Fibroblast of skin of back (primary cell): ENCODE measurements around the gene MMP27. TPM values are rescaled to one million over a fixed set of nuclear protein-coding genes. Genes with fewer than 3 reads are reported as not detected.
"Not testable (repeated sequence)": the region's sequence is repeated elsewhere in the genome, so short reads cannot be mapped to it uniquely, and the experiment has no call there.

Experiments used
- DNase-seq: peaks from one replicate; pipeline ENCODE4 v3.0.0-alpha.2; 2013
- polyA plus RNA-seq, 2 experiments: library from polyadenylated mRNA; unstranded; fragments of 120-200 nt; gene quantifications; one replicate each; pipeline ENCODE4 v1.2.1, GENCODE V29; 2013; ENCODE audit not compliant: insufficient read length in 2 of 2

MMP27 gene, protein sequence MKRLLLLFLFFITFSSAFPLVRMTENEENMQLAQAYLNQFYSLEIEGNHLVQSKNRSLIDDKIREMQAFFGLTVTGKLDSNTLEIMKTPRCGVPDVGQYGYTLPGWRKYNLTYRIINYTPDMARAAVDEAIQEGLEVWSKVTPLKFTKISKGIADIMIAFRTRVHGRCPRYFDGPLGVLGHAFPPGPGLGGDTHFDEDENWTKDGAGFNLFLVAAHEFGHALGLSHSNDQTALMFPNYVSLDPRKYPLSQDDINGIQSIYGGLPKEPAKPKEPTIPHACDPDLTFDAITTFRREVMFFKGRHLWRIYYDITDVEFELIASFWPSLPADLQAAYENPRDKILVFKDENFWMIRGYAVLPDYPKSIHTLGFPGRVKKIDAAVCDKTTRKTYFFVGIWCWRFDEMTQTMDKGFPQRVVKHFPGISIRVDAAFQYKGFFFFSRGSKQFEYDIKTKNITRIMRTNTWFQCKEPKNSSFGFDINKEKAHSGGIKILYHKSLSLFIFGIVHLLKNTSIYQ
- polyA plus RNA-seq (2013, experiment 1 of 2; ENCODE audit: insufficient read length) = not detected
- polyA plus RNA-seq (2013, experiment 2 of 2; ENCODE audit: insufficient read length) = not detected

DNA sequence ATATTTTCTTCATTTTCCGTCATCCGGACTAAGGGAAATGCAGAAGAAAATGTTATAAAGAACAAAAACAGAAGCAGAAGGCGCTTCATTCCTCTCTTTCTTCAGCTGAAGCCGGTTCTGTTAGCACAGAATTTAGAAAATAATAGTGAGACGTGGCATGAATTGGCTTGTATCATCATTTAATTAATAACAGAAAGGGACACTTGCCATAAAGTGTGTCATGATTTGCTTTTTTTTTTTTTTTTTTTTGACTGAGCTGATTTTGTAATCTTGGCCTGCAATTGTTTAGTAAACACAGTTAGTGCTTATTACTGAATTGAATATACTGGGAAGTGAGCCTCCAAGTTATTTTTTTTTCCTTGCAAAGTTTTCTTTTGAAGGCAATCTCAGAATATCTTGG is at the start of gene MMP27:
MMP27 (minus strand) TSS at position 144 of the 400 bp plus-strand sequence; CDS start at position 89, 55 bp downstream.
- DNase-seq = no peak

DNA sequence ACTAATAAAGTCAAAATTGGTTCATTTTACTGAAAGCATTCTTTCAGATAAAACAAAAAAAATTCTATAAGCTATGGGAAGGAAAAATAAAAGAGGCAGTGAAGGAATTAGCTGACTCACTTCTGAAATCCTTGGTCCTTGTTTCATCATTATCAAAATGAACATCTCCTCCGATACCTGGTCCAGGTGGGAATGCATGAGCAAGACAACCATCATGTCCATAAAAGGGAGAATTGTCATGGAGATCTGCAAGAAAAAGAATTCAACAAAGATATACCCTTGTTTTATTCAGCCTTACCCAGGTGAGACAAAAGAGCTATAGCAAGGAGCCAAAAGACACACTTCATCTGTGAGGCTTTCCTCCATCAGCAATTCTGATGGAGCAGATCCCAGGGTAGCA is 47.7 kb upstream of the MMP27 start:
- no peak for DNase-seq

DNA sequence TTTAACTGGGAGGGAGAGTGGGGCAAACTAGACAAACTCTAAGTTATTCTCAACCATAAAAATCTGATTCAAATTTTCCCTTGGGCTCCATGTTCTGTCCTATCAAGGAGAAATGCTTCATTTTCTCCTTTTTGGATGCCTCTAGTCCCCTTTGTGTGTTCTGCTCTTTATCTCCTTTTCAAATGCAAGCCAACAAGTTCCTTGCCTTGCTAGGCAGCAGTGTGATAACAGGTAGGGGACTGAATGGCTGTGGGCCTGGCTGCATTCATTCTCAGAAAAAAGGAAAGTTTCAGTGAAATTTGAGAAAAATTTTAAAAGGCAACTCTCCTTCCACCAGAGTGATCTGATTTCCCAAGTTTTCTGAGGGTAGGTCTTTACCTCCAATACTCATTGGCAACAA is 46.1 kb upstream of the MMP27 start:
- DNase-seq = no peak

DNA sequence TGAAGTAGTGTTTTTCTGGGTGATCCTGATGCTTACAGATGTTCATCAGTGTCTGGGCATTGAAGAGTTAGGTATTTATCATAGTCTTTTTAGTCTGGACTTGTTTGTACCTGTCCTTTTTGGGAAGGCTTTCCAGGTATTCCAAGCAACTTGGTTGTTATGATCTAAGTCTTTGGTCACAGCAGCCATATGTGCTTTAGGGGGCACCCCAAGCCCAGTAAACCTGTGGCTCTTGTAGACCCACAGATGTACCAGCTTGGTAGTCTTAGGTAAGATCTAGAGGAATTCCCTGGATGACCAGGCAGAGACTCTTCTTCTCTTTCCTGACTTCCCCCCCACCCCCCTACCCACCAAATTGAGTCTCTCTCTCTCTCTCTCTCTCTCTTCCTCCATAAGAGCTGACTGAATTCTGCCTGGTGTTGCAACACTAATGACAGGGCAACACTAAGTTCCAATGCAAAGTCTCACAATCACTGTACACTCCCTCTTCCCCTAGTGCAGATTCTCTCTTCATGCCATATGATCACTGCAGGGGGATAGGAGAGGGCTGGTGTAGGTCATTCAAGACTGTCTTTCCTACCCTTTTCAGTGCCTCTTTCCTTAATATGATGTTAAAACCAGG is 43.6 kb upstream of the MMP27 start:
- DNase-seq = no peak

DNA sequence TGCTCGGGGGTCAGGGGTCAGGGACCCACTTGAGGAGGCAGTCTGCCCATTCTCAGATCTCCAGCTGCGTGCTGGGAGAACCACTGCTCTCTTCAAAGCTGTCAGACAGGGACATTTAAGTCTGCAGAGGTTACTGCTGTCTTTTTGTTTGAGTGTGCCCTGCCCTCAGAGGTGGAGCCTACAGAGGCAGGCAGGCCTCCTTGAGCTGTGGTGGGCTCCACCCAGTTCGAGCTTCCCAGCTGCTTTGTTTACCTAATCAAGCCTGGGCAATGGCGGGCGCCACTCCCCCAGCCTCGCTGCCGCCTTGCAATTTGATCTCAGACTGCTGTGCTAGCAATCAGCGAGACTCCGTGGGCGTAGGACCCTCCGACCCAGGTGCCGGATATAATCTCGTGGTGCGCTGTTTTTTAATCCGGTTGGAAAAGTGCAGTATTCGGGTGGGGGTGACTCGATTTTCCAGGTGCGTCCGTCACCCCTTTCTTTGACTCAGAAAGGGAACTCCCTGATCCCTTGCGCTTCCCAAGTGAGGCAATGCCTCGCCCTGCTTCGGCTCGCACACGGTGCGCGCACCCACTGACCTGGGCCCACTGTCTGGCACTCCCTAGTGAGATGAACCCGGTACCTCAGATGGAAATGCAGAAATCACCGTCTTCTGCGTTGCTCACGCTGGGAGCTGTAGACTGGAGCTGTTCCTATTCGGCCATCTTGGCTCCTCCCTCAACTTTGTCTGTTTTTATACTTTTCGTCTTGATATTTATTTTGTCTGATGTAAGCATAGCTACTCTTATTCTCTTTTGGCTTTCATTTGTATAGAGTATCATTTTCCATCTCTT is 41.4 kb upstream of the MMP27 start:
- DNase-seq = not testable (repeated sequence)

DNA sequence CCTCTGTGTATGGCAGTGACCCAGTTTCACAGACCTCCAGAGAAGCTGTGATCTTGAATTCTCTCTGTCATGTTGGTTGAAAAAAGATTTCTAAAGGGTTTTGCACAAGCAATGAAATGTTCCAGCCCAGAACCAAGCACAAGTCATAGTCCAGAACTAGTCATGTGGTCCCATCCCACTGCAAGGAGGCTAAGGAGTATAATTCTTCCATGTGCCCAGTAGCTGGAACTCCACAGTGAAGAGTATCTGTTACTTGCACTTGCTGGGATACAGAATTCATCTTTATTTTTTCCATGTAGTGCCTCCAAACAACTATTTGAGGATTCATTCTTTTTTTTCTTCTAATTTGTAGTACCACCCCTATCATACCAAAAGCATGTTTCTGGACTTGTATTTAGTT is 29.1 kb upstream of the MMP27 start:
- DNase-seq = no peak

DNA sequence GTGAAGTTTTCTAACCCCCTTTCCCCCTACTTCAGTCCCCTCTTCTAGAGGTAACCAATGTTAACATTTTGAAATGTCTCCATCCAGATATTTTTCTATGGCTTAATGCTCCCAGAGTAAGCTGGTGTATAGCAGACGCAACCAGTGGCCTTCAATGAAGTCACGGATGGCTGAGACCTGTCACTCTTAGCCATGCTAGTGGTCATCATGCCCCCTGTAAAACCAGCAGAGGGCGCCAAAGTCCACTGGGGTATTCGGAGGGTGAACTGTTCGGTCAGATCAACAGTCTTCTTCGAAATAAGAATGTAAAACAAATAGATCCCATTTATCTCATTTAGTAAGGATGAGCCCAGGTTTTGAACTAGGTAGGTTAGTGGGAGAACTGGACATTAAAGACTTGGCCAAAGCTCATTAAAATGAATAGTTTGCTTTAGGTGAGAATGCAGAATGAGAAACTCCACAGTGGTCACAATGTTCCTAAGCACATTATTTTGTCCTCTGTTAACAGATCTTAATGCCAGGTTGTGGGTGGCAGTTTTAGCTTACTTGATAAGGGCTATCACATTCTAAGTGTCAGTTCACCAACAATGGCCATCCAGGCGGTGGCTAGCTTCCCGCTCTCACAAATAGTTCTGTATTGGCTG is 27.8 kb upstream of the MMP27 start:
- DNase-seq = peak; percentile 55

DNA sequence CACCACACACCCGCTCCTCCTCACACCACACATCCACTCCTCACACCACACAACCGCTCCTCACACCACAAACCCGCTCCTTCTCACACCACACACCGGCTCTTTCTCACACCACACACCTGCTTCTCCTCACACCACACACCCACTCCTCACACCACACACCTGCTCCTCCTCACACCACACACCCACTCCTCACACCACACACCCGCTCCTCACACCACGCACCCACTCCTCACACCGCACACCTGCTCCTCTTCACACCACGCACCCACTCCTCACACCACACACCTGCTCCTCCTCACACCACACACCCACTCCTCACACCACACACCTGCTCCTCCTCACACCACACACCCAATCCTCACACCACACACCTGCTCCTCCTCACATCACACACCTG is 25.4 kb upstream of the MMP27 start:
- DNase-seq = not testable (repeated sequence)

DNA sequence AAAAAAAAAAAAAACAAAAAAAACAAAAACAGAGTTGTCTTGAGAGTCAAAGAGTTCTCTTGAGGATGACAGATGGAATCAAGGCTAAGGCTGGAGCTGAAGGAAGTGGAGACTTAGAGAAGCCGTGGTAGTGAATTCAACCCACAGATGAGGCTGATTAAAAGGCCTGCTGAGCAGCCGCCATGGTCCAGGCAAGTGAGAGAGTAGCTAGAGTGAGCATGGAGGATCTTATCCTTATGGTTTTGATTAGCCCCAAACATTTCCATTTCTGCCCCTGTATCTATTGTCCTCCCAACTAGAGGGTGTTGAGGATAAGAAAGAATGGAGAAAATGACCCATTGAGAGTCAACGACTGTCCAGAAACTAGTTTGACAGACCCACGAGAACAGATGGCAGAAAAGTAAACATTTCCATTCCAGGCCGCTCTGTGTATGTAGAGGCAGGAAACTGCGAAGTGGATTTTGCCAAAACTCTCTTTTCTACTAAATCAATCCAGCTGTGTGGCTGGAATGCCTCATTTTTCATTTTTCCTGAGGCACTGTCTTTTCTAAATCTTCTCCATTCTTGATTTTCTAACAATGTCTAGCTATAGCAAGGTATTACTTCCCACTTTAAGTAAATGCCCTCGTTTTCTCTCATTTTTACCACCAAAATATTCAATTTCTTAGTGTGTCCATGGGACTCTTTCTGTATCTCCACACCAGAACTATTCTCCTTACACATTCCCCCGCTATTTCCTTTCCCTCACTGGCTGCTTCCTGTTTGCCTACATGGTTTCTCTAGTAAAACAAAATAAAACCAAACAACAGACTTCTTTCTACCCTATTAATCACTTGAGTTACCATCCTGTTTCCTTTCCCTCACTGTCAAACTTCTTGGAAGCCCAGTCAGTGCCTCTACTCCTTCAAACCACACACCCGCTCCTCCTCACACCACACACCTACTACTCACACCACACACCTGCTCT is 24.6 kb upstream of the MMP27 start:
- DNase-seq = peak; percentile 34

DNA sequence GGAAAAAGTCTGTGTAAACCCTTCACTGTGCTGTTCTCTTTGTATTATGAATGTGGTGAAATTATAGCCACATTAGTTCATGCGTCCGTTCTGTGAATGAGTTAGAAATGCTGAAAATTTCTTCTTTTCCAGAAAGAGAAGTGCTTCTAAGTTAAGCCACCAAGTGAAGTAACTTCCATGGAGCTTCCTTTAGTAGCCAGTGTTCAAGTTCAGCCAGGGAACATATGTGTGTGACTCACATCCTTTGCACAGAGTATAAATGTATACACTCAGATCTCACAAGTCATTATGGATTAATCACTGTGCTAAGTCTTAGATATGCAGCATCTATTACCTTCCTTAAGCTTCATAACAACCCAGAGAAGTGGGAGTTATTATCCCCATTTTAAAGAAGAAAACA is 22.3 kb upstream of the MMP27 start:
- peak; percentile 75 for DNase-seq

DNA sequence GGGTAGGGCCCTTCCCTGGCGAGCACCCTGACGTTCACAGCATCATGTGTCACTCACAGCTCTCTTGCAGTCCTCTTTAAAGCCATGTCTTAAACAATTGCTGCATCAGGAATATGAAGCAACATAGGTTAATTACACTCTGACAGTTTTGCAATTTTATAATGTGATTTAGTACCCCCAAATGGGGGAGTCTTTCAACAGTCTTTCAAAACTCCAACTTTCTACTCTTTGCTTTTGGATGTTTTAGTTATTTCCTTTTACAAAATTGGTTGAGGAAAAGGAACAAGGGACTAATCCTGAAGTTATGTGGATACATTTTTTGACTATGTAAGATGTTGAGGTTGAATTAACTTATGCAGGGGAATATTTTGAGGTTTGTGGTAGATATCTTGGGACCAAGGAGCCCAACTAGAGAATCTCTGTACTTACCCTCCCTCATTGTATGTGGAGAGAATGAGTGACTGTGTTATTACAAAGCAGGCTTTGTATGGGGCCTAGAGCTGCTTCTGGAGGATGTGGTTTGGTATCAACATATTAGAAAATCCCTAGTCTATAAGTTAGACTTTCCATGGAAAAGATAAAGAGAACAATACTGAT is 19.4 kb upstream of the MMP27 start, which contains the start of gene MMP8:
MMP8 (minus strand) TSS at position 51 of the 597 bp plus-strand sequence. CDS start 99 bp downstream, outside the sequence.
- DNase-seq = peak; percentile 85

DNA sequence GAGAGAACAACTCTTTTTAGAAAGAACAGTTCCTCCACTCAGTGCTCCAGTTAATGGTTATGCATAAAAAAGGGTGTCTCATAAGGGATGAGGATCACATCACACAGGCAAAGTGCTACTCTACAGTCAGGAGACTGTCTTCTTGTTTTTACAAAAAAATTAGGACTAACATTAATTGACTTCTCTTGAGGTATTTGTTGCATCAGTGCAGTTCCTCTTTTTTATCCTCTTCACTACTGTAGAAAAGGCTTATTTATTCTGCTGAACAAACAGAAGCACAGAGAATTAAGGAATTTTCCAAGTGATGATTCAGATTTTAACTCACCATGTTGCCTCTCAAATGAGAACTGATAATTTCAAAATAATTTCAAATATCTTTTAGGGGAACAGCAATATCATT is 17.3 kb upstream of the MMP27 start:
- DNase-seq = no peak

DNA sequence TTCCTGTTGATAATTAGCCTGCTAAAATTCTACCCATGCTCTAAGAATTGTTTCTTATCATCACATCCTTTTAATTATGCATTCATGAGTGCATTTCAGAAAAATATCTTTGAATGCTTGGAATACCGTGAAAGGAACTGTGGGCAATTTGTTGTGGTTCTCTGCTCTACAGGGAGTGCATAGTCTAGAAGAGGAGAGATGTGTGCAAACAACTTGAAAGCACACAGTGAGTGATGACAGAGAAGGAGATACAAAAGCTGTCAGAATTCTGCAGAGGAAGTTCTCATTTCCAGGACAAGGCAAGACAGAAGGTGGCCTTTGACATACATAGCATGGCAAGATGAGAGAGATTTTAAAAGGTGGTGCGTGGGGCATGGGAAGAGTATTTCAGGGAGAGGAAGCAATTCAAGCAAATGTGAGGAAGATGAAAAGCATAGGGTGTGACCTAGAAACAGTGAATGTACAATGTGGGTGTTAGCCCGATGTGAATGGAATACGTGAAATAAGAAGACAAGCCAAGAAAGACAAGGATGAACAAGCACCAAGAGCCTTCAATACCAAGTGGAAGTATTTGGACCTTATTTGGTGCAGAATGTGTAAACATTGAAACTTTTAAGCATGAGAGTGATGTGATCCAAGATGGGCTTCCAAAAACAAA is 14.2 kb upstream of the MMP27 start:
- DNase-seq = no peak

DNA sequence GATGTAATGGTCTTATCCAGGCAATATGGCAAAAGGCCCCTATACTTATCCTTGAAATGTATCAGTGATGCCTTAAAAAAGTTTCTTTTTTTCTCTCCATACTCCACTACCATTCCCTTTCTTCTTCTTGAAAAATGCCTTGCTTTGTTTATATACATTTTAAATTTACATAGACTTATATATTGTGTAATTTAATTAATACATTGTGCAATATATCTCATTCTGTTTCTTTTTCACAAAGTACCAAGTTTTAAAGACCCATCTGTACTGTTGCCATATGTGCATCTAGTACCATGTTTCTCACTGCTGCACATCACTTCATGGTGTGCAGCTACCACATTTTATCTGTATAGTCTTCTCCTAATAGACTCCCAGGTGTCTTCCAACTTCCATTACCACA is 11.7 kb upstream of the MMP27 start:
- no peak for DNase-seq

DNA sequence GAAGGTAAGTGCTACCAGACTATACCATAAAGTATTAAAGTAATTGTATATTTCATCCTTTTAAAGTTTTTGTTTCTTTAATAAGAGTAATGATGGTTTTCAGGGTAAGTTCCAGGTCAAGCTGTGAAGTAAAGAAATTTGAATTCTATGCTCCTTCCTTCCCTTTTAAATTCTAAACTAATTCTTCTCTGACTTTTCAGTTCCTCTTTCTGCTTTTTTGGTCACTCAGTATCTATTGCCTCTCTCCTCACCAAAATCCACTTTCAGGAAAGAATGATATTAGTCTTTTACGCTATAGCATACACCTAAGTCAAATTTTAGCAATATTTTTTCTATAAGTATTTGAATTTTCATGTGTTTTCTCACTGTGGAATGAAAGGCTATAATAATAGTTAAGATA is 11.0 kb upstream of the MMP27 start:
- DNase-seq = no peak

DNA sequence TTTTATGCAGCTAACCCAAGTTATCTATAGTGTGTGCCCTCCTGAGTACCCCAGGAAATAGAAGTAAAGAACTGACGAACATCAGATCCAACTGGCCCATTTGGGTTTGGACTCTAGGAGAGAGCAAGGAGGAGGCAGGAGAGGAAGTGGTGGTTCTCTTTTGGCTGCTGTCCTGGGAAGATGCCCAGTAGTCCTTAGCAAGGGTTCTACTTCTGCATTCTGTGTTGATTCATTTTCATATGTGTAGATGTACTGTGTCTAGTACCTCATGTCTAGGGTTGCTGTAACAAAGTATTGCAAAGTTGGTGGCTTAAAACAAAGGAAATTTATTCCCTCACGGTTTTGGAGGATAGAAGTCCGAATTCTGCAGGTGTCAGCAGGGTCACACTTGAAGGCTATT is 6.6 kb upstream of the MMP27 start:
- no peak for DNase-seq

DNA sequence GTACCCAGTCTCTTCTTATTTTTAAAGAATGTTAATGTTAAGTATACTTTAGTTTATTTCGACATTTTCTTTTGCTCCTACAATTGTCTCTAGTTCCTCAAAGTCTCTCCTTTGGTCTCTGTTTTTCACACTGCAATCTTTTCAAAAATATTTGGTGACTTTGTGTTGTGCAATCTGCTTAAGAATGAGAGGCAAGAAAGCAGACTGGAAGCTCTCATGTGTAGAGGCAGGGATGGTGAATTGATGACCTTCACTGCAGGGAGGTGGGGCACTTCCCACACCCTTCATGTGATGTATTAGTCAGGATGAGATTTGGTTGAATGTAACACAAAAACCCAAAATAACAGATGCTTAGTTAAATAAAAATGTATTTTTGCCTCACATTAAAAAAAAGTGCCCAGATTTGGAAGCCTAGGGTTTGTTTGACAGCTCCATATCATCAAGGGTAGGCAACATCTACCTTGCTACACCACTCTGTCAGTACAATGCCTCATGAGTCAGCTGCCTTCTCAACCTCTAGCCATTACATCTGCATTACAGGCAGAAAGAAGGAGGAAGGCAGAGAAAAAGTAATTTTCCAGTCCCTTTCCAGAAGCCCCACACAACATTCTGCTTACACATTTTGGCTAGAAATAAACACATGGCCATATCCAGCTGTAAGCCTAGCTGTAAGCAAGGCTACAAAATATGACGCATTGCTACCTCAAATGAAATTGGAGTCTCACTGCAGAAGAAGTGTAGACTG is 3.8 kb upstream of the MMP27 start:
- DNase-seq = no peak

DNA sequence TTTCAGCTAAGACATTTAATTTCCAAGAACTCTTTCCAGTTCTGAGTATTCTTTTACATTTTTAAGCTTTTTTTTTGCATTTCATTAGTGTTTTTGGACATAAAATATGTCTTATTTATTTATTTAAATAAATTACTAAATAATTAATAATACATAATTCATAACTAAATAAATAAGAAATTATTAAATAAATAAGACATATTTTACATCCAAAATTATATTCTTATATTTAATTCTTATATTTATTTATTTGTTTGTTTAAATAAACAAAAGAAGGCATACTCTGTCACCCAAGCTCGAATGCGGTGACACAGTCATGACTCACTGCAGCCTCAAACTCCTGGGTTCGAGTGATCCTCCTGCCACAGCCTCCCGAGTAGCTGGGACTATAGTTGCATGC is 3.1 kb upstream of the MMP27 start:
- DNase-seq = no peak

DNA sequence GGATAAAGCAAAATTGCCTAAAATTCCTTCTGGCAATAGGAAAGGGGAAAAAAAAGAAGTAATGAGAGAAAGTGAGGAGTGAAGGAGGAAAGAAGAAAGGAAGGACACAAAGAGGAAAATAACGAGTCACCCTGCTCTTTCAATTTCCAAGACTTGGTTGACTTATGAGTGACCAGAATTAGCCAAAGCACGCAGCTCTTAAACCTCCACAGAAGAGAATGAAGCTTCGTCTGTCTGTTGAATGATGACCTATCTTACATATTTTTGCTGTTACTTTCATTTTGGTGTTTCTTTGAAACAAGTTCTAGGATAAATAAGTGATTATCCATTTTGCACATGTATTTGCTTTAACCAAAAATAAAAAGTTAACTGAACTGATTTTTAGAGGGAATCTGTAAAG is 728 bp downstream of the MMP27 start:
- no peak for DNase-seq
